ENCODE measurements around the gene KDM6B. TPM values are rescaled to one million over a fixed set of nuclear protein-coding genes. Genes with fewer than 3 reads are reported as not detected.
"Not testable (repeated sequence)": the region's sequence is repeated elsewhere in the genome, so short reads cannot be mapped to it uniquely, and the experiment has no call there.

KDM6B gene
- total RNA-seq, 2 donors from 2014 or later = 34.9 to 41.2 TPM

DNA sequence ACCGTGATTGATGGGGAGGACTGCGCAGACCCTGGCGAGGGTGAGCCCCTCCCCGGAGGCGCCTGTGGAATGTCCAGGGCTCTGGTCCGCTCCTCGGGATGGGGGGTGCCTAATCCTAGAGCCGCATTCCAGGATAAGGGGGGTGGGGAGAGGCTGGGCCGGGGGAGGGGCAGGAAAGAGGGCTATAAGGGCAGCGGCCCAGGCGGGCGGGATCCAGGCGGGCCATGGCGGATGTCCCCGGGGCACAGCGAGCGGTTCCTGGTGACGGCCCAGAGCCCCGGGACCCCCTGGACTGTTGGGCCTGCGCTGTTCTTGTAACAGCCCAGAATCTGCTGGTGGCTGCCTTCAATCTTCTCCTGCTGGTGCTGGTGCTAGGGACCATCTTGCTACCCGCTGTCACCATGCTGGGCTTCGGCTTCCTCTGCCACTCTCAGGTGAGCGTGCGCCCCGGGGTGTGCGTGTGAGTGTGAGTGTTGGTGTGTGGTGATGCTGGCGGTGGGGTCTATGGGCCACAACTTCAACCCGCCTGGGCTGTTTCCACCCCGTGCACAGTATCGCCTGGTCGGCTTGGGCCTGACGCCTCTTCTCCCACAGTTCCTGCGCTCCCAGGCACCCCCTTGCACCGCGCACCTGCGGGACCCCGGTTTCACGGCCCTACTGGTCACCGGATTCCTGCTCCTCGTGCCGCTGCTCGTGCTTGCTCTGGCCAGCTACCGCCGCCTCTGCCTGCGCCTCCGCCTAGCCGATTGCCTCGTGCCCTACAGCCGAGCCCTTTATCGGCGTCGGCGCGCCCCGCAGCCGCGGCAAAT is 21.0 kb downstream of the KDM6B start, which contains the start of gene TMEM88:
Gene TMEM88, plus strand, starts transcription at position 216 of the 809 bp plus-strand sequence. Its CDS starts 9 bp downstream, at position 225.
- no peak for ATAC-seq
- H3K9me3 Mint-ChIP-seq = no peaks in the 10 kb centered on the region
- H3K36me3 Mint-ChIP-seq = peaks cover 5 to 6% of the 10 kb centered on the region in 2 donors
- H3K27ac Mint-ChIP-seq = no peak within 1 kb of the TSS
- peak in 1 of 2 donors; percentile 60 for DNase-seq (ENCODE audit: low spot score in 2 of 2)

DNA sequence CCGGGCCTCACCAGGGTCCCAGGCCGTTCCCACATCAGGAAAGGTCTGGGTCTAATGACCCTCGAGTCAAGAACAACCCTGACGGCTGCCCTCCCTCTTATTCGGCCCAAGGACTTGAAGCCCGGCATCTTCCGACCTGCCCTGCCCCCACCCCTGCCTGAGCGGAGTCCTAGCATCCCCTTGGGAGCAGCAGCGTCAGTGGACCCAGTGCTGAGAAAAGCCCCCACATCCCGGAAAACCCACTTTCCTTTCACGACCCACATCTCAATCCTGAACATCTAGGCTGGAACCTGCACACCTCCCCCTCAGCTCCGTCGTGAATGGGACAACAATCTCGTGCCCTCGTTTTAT is 21.6 kb downstream of the KDM6B start:
- DNase-seq (ENCODE audit: low spot score in 2 of 2) = no peak
- no peak for ATAC-seq
- Mint-ChIP-seq H3K27ac (no peak overlapping the region), H3K36me3 (peaks cover 5% of the 10 kb centered on the region in 2 donors), H3K9me3 (no peaks in the 10 kb centered on the region)

DNA sequence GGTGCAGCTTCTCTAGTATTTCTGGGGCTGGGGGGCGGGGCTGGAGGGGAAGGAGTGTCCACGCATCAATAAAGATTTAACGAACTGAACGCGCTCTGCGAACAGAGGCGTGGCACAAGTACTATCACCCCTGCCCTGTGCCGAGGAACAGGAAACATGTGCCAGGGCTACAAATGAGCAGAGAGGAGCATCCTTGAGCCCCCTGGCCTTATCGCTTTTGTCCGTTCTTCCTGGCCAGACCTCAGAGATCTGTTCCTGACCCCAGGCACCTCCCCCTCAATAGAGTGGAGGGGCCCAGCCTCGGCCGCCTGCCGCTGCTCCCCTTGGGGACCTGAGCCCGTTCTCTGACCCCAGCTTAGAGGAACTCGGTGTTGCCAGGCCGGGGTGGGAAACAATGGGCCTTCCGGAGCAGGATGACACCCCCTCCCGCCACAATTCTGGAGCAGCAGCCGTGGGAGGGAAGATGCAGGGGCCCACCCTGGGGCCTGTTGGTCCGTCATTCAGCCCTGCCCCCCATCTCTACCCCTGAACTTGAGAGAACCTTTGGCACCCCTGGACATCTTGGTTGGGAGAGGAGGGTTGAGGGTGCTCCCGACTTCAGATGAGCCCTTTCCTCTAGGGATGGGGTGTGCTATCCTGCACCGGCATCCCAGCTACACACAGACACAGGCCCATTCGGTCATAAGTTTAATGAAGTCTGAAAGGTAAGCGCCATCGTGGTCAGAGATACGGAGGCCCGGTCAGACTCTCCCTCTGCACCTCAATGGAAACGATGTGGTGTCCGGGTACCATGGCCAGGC is 22.2 kb downstream of the KDM6B start:
- Mint-ChIP-seq H3K9me3 (no peaks in the 10 kb centered on the region), H3K27ac (no peak overlapping the region), H3K36me3 (peaks cover 0 to 5% of the 10 kb centered on the region in 2 donors)
- ATAC-seq = no peak
- peak in 1 of 2 donors; percentile 49 for DNase-seq (ENCODE audit: low spot score in 2 of 2)

DNA sequence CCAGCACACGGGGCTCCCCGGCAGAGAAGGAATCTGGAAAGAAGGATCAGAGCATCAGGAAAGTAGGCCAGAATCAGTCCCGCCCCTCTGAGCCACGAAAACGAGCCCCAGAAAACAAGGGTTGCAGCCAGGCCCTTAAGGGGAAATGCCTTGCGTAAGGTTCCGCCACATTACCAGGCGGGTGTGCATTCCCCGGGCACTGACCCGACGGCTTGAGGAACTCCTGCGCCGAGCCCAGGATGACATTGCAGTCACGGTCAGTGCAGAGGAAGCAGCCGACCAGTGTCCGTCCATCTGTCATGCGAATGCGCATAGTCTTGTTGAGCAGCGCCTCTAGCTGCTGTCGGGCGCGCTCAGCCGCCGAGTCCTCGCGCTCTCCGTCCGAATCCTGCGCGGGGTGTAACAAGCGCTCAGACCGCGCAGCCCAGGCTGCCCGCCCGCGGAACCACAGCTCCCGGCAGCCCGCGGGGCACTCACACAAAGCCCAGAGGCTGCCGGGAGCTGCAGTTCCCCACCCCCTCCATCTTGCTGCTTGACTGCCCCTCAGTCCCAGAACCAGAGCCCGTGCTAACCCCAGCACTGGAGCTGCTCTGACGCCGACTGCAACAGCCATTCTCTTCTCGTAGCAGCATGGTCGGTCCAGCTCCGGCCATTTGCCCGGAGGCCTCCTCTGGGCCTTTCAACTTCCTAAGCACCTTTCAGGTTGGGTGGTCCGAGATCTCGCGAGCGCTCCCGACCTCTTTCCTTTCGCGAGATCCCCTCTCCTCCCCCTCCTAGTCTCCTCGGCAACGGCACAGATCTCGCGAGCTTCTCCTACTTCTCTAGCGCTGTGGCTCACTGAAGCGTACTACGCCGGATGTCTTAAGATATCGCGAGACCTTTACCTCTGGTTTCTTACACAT is 23.0 kb downstream of the KDM6B start, which contains the start of gene NAA38:
Gene NAA38, minus strand, starts transcription at position 749 of the 902 bp plus-strand sequence. Its CDS starts 96 bp downstream, at position 653.
- peak; percentile 87 to 94 for DNase-seq (ENCODE audit: low spot score in 2 of 2)
- H3K27ac Mint-ChIP-seq = no peak within 1 kb of the TSS
- ATAC-seq = peak; percentile 91 to 94
- no peaks in the 10 kb centered on the region for H3K9me3 Mint-ChIP-seq
- no peaks in the 10 kb centered on the region for H3K36me3 Mint-ChIP-seq

DNA sequence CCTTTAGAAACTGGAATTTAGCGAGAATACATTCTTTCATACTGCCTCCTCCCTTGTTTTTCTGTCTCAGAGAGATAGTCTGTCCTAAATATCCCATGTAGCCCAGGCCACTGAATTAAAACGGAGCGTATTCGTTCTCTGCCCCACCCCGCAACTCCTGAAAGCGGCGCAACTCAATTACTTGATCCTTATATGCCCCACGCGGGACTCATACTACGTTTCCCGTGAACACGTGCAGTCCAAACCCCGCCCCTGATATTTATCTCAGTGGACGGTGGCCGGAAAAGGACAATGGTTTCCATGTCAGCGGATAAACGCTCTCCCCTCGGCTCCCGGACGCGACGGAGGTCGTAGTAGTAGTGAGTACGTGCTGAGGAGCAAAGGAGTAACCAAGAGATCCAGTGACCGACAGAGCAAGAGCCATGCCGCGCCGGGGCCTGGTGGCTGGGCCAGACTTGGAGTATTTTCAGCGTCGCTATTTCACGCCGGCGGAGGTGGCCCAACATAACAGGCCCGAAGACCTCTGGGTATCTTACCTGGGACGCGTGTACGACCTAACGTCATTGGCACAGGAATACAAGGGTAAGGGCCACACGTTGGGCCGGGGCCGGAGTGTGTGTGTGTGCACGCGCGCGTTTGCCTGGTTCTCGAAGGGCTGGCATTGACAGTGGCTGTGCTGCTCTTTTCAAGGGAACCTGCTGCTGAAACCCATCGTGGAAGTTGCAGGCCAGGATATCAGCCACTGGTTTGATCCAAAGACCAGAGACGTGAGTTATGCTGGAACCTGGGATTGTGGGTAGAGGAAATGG is 23.9 kb downstream of the KDM6B start, which contains the start of gene CYB5D1:
Gene CYB5D1, plus strand, starts transcription at position 291 of the 809 bp plus-strand sequence. Its CDS starts 132 bp downstream, at position 423.
- Mint-ChIP-seq H3K27ac (no peak within 1 kb of the TSS), H3K9me3 (no peaks in the 10 kb centered on the region), H3K36me3 (no peaks in the 10 kb centered on the region)
- DNase-seq (ENCODE audit: low spot score in 2 of 2) = peak; percentile 83 to 87
- peak; percentile 57 to 58 for ATAC-seq

DNA sequence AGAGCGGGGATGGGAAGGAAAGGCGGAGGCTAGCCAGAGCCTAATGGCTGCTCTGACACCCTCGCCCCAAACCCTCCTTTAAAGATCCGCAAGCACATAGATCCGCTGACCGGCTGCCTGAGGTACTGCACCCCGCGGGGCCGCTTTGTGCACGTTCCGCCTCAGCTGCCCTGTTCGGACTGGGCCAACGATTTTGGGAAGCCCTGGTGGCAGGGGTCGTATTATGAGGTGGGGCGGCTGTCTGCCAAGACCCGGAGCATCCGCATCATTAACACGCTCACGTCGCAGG is 24.4 kb downstream of the KDM6B start:
- ATAC-seq = no peak
- Mint-ChIP-seq H3K36me3 (no peaks in the 10 kb centered on the region), H3K9me3 (no peaks in the 10 kb centered on the region), H3K27ac (no peak overlapping the region)
- peak in 1 of 2 donors; percentile 56 for DNase-seq (ENCODE audit: low spot score in 2 of 2)

DNA sequence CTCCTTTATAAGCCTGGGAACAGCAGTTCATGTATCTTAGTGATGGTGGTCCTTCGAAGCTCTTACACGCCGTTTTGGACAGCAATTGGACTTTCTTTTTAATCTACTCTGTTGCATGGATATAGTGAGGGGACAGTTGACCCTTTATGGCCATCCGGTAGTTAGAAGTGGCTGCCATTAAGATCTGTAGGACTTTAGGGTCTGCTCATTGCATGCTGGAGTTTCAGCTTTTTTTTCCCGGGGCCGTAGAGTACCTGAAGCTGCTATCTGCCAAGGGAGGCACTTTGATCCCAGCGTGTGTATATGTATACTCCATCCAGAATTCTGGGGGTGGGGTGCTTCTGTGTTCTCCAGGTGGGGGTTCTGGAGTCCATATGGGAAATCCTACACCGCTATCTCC is 25.0 kb downstream of the KDM6B start:
- ATAC-seq (no peak), DNase-seq (ENCODE audit: low spot score in 2 of 2) (no peak)
- Mint-ChIP-seq H3K9me3 (no peaks in the 10 kb centered on the region), H3K27ac (no peak overlapping the region), H3K36me3 (no peaks in the 10 kb centered on the region)

DNA sequence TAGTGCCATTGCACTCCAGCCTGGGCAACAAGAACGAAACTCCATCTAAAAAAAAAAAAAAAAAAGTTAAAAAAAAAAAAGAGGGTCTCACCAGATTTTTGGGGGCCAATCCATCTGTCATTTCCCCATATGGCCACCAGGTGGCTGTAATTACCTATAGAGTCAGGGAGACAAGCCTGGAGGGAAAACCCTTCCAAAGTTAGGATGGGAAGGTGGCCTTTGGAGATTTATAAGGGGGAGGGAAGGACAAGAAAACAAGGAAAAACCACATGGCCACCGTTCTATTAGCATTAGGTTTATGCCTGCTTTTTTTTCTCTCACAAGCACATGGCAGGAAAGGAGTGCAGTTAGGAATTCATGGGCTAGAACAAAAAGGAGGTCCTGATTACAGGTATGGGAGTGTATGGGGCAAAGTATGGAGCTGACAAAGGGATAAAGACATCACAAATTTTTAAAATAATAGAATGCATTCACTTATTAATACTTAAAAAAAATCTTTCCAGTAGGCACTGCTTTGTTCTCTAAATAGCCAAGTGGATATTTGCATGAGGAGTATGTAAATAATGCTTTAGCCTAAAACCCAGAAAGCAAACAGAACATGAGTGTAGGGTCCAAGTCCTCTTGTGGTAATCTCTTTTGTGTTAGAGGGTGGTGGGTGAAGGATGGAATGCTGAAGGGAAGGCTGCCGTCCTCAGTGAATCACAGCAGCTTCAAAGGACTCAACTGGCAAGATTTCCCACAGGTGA is 28.8 kb downstream of the KDM6B start:
- Mint-ChIP-seq H3K27ac (peak overlapping the region in 1 of 2 donors; percentile 16), H3K9me3 (no peaks in the 10 kb centered on the region), H3K36me3 (peaks cover 0 to 25% of the 10 kb centered on the region in 2 donors)
- ATAC-seq (no peak), DNase-seq (ENCODE audit: low spot score in 2 of 2) (no peak)

DNA sequence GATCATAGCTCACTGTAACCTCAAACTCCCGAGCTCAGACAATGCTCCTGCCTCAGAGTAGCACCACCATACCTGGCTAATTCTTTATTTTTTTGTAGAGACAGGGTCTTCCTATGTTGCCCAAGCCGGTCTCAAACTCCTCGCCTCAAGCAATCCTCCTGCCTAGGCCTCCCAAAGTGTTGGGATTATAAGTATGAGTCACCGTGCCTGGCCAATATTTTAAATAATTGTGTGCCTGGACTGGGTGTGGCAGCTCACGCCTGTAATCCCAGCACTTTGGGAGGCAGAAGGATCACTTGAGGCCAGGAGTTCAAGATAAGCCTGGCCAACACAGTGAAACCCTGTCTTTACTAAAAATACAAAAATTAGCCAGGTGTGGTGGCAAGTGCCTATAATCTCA is 30.4 kb downstream of the KDM6B start:
- DNase-seq (ENCODE audit: low spot score in 2 of 2) = not testable (repeated sequence)
- peaks cover 0 to 28% of the 10 kb centered on the region in 2 donors for H3K36me3 Mint-ChIP-seq

DNA sequence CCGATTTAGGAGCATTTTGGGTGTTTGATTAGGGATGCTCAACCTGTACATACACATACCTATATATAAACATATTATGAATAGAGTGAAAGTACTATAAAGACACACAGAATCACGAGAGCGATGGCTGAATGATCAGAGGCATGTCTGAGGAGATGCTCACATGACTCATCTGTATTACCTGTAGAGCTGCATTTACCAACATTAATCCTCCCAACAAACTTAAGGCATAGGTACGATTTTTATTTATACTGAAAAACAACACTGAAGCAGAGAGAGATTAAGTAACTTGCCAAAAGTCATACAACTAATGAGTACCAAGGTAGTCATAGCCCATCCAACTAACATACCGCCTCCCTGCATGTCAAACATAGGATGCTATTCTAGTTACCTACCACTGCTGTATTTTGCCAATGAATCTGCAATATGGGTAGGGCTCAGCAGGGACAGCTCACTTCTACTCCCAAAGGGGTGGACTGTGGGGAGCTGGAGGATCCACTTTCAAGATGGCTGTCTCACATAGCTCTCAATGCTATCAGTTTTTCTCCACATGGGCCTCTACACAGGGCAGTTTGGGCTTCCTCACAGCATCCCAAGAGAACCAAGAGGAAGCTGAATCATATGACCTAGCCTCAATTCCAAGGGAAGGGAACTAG is 31.1 kb downstream of the KDM6B start:
- DNase-seq (ENCODE audit: low spot score in 2 of 2) (no peak), ATAC-seq (peak in 1 of 2 donors; percentile 37)
- Mint-ChIP-seq H3K27ac (no peak overlapping the region), H3K36me3 (peaks cover 0 to 28% of the 10 kb centered on the region in 2 donors), H3K9me3 (no peaks in the 10 kb centered on the region)

More for the DNA sequence above, 30.4 kb downstream of the KDM6B start:
- H3K27ac Mint-ChIP-seq, H3K9me3 Mint-ChIP-seq, ATAC-seq: not testable (repeated sequence)

DNA sequence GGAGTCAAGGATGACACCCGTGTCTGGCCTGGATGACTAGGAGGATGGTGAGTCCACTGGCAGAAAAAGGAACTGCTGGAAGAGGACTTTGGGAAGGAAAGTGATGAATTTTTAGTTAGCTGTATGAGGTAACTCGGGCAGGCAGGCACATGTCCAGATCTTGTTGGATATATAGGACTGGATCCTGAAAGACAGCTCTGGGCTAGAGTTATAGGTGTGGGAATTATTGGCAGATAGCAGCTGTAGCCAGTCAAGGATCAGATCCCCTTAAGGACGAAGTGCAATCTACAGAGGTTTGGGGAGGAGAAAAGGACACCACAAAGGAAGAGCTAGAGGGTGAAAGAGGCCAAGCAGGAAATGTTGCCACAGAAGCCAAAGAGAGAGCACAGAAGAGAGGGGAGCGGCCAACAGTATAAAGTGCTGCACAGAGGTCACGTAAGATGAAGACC is 33.9 kb downstream of the KDM6B start:
- Mint-ChIP-seq H3K36me3 (peaks cover 0 to 28% of the 10 kb centered on the region in 2 donors), H3K27ac (peak overlapping the region; percentile 62 to 63), H3K9me3 (no peaks in the 10 kb centered on the region)
- DNase-seq (ENCODE audit: low spot score in 2 of 2) (no peak), ATAC-seq (peak in 1 of 2 donors; percentile 54)

DNA sequence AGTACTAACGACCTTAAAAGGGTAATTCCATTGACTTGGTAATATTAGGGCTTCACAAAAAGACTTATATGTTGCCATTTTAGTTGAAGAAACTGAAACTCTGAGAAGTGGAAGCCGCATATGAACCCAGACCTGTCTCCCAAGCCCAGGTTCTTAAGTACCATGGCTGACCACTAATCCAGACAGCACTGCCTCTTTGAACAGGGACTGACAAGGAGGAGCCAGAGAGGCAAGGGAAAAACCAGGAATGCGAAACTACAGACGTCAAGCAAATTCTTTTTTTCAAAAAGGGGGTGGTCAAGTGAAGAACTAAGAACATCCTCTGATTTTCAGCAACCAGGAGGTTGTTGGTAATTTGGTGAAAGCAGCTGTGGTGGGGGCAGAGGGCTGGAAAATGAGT is 39.0 kb downstream of the KDM6B start:
- H3K27ac Mint-ChIP-seq = no peak overlapping the region
- ATAC-seq (no peak), DNase-seq (ENCODE audit: low spot score in 2 of 2) (no peak)
- H3K36me3 Mint-ChIP-seq = peaks cover 0 to 6% of the 10 kb centered on the region in 2 donors
- no peaks in the 10 kb centered on the region for H3K9me3 Mint-ChIP-seq

DNA sequence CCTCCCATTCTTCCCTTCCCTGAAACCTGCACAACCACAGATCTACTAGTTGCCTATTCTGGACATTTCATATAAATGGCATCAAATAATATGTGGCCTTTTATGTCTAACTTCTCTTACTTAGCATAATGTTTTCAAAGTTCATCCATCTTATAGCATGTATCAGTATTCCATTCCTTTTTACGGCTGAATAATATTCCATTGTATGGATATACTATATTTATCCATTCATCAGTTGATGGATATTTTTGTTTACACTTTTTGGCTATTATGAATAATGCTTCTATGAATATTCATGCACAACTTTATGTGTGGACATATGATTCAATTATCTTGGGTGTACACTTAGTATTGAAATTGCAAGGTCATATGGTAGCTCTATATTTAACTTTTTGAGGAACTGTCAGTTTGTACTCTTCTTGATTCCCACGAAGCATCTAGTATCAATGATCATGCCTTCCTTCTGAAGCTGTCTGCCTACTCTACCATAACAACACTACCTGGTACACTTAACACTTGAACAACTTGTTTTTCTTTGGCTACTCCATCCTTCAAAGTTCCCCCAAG is 41.9 kb downstream of the KDM6B start:
- no peaks in the 10 kb centered on the region for H3K9me3 Mint-ChIP-seq
- no peak for DNase-seq (ENCODE audit: low spot score in 2 of 2)
- peaks cover 0 to 5% of the 10 kb centered on the region in 2 donors for H3K36me3 Mint-ChIP-seq
- H3K27ac Mint-ChIP-seq = no peak overlapping the region
- no peak for ATAC-seq

DNA sequence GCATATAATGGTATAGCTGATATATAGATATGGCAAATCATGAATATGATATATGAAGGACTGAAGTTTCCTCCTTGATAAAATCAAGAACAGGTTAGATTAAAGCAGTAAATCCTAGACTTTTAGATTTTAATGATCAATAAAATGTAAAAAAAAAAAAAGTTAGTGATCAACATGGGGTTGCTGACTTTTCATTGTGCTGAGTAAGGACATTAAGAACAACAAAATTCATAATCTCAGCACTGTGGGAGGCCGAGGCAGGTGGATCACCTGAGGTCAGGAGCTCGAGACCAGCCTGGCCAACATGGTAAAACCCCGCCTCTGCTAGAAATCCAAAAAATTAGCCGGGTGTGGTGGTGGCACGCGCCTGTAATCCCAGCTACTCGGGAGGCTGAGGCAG is 44.2 kb downstream of the KDM6B start:
- DNase-seq (ENCODE audit: low spot score in 2 of 2) (no peak), ATAC-seq (no peak)
- Mint-ChIP-seq H3K27ac (no peak overlapping the region), H3K9me3 (no peaks in the 10 kb centered on the region), H3K36me3 (peaks cover 0 to 5% of the 10 kb centered on the region in 2 donors)

All from activated naive CD4-positive, alpha-beta T cell treated with anti-CD3 and anti-CD28 coated beads, Interleukin-2, amount 50 U/mL, for 72 hours (primary cell).